Stimulated activated CD8-positive, alpha-beta memory T cell treated with anti-CD3 and anti-CD28 coated beads, Interleukin-7, amount 100 ng/mL, for 4 hours (primary cell): ENCODE data around the gene KRTAP3-2.

Experiments used
- DNase-seq, 2 donors: peaks; one replicate each; pipeline ENCODE4 v3.0.0-alpha.2; 2020; ENCODE audit warnings: low read depth in 2 of 2

Gene KRTAP3-2

GRCh38 chr17:41010441-41010840 lies 10.7 kb upstream of the KRTAP3-2 start:
- no peak for DNase-seq

DNA sequence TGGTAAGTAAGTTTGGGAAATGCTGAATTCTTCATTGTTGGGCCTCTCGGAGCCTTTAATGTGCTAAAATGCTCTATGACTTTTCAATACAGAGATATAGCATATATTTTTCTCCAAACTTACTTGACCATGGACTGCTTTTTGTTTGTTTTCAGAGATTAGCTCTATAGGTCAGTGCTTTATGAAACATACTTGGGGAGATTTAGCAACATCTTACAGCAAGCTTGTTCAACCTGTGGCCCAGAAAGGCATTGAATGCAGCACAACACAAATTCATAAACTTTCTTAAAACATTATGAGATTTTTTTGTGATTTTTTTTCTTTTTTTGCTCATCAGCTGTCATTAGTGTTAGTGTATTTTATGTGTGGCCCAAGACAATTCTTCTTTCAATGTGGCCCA lies 10.2 kb upstream of the KRTAP3-2 start:
- no peak for DNase-seq

DNA sequence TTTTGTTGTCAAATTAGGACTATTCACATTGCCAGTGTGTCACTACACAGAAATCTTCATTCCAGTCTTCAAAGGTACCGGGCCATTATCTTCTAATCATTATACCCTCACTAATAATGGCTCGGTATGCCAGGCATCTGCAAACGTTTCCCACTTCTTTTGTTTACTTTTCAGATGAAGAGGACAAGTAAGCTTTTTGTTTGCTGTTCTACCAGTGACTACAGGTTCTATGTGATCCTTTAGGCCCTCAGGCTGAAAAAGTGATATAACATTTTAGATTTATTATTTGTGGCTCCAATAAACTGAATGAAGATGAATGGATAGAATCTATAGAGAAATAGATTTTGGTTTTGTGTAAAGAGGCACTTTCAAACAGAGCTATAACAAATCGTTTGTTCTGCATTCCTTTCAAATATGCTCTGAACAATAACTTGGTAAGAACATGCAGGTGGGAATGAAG lies 9.6 kb upstream of the KRTAP3-2 start:
- DNase-seq, result no peak

DNA sequence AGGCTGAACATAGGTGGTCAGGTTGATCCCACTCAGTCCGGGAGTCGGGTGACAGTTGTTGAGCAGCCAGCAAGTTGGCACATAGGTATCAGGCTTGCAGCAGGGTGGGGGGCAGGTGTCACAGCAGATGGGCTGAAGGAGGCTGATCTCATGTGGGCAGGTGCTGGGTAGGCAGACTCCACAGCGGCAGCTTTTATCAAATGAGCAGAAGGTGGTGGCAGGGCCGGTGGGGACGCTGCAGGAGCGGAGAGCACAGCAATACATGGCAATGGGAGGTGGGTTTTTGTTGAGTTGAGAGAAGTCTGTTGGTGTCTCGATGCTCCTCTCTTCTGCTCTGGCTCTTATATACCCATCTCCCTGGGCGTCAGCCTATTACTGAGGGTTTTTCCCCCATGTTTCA lies 9.1 kb upstream of the KRTAP3-2 start, which contains the start of gene KRTAP3-1:
KRTAP3-1 (minus strand) TSS at position 318 of the 400 bp plus-strand sequence; CDS start at position 264, 54 bp downstream.
- DNase-seq, result no peak

- DNase-seq, result no peak
Measured at GRCh38 chr17:41004397-41004796, 4.7 kb upstream of the KRTAP3-2 start.

- no peak for DNase-seq
Measured at GRCh38 chr17:41003926-41004325, 4.2 kb upstream of the KRTAP3-2 start.

DNA sequence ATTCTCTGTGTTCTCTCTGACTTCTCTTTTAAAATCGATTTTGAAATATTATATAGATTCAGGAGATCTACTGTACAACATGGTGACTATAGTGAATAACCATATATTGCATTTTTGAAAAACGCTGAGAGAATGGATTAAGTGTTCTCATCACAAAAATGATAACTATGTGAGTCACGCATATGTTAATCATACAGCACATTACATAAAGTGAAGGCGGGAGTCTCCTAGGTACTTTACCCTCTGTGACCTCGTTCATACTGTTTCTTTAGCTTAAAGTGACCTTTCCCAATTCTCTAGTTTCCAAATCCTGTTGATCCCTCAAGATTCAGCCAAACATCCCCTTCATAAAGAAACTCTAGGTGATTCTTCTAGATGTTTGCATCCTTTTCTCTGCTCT lies 3.1 kb upstream of the KRTAP3-2 start:
- no peak for DNase-seq

DNA sequence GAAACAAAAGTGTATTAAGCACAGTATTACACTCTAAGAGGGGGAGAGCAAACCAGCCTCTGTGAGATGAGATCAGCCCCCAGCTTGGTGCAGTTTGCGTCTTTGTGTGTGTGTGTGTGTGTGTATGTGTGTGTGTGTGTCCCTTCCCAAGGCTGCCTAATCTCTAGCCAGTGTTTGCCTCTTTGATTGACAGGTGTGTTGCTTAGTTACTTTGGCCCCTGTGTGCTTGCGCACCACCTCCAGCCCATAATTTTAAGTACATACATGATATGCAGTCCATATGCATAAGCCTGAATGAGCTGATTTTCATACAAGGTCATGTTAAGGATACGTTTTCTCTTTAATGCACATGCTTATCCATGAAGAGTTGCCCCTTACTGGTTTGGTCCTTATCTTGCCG lies 2.1 kb upstream of the KRTAP3-2 start:
- DNase-seq, result no peak

GRCh38 chr17:40997361-40997760 lies 2.3 kb downstream of the KRTAP3-2 start:
- DNase-seq, result no peak

DNA sequence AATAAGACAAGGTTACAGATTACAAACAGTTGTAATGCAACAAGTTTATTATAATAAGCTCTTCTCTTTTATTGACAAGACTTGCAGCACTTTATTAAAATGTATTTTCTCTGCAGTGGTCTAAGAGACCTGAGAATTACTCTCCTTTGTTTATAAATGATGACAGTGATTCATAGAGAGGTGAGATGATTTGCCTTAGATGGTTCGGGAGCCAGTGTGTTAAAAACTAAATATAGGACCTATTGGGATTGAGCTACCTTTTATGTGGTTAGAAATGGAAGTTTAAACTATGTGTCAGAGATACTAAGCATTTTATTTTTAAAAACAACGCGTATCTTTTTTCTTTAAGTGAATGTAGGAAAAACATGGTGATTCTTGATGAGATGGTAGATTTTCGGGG lies 2.9 kb downstream of the KRTAP3-2 start:
- DNase-seq, result no peak

- no peak for DNase-seq
Measured at GRCh38 chr17:40995116-40995515, 4.6 kb downstream of the KRTAP3-2 start.

DNA sequence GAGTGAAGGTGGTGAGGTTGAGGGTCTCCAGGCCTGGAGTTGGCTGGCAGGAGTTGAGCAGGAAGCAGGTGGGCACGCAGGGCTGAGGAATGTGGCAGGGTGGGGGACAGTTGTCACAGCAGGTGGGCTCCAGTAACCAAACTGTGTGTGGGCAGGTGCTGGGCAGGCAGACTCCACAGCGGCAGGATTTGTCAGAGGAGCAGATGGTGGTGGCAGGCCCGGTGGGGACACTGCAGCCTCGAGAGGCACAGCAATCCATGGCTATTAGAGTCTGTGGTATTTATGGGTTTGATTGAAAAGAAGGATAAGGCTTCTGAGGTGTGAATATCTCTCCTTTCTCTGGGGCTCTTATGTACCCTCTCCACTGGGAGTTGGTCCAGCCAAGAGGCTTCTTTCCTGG lies 5.9 kb downstream of the KRTAP3-2 start, which contains the start of gene KRTAP3-3:
KRTAP3-3 (minus strand) TSS at position 326 of the 400 bp plus-strand sequence; CDS start at position 259, 67 bp downstream.
- DNase-seq, result no peak

DNA sequence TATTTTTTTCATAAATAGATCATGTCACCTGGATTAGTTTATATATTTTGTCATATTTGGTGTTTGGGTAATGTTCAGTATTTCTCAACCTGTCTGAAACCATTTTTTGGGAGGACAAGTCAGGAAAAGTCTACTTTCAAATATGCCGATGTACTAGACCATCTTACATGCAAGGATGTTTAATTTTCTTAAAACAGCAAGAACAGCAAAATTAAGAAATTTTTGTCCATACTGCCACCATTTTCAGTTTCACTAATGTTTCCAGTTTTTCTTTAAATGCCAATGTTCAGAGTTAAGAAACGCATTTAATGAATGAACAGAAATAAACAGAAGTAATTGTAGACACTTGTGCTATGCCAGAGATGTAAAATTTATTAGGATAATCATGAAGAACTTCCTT lies 6.6 kb downstream of the KRTAP3-2 start:
- DNase-seq, result no peak

DNA sequence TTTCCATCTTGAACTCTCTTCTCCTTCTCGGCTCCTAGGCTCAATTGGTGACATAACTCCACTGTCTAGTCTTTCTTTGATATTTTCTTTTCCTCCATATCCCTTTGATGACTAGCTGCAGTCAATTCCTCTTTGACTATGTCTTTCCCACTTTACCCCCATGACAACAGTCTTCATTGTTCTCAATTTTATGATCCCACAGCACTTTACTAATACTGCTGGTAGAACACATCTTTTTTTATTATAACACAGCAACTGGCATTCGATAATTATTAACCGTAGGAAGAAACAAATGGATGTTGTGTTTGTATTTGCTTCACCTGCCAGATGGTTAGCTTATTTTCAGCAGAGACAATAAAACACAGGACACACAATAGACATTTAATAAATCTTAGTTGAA lies 7.0 kb downstream of the KRTAP3-2 start:
- DNase-seq, result no peak

DNA sequence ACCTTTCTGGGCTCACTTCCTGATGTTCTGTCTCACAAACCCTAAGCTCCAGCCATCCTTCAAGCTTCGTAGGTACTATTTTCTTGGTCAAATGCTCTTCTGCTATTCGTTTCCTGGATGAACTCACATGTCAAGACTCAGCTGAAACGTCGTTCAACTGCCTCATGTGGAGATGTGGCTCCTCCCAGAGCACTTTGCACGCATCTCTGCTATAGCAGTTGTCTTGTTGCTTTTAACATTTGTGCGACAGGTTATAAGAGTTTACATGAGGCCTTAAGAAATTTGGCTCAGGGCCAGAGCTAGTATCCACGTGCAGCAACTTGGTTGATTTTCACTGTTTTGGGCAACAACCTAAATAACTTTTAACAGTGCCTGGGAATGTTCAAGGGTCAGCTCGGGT lies 12.8 kb downstream of the KRTAP3-2 start:
- no peak for DNase-seq

DNA sequence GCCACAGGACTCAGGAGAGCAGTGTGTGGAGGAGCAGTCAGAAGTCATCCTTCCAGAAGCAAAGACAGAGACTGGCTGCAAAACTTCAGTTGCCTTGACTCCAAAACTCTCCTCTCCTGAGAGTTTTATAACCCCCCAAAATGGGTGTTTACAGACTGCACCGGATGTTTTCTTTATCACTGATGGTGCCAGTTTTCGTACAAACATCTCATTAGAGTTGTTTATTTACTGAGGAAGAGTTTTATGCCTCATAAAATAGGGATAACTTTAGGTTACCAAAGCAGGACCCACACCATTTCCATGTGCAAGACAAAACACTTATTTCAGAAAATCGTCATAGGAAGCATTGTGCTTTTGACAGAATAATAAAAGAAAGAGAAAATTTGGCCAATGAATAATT lies 15.5 kb downstream of the KRTAP3-2 start, which contains the start of gene KRT40:
KRT40 (minus strand) TSS at position 101 of the 400 bp plus-strand sequence; CDS start at position 48, 53 bp downstream.
- no peak for DNase-seq

- no peak for DNase-seq
Measured at GRCh38 chr17:40981115-40981514, 18.6 kb downstream of the KRTAP3-2 start.

GRCh38 chr17:40980596-40980995 lies 19.1 kb downstream of the KRTAP3-2 start:
- DNase-seq, result no peak

DNA sequence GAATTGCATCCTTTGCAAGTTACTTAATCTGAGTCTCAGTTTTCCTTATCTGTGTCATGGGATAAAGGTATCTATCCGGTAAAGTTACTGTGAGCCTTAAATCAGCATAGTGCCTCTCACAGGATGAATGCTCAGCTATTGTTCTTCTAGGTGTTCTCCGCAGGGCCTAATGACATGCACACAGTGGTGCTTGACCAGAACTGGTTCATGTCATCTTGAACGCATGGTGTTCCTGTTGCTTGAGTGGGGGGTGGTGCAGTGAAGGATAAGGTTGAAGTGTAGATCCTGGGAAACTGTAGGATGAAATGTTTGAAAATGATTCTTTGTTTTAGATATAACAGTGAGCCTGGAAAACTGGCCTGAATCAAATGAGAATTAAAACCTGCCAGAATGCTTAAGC lies 19.6 kb downstream of the KRTAP3-2 start:
- DNase-seq, result no peak

DNA sequence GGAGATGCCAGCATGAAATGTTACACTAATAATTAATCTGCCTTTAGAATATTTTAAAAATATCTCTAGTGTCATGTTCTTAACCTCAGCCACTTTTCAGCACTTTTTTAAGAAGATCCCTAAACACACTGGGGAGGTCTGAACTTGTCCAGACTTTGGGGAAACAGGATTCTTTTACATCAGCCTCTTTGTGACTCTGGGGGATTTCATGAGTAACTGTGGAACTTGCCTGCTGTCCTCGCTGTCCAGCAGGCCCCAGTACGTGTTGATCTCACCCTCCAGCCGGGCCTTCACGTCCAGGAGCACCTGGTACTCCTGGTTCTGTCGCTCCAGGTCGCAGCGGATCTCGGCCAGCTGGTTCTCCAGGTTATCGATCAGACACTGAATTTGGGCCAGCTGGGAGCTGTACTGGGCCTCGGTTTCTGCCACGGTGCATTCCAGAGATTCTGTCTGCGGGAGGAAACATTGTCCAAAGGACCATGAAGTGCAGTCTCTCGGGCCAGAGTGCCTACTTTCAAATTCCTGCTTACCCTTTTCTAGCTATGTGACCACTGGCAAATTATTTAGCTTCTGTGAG lies 21.0 kb downstream of the KRTAP3-2 start:
- DNase-seq, result no peak

GRCh38 chr17:40975516-40975915 lies 24.2 kb downstream of the KRTAP3-2 start:
- no peak for DNase-seq

- DNase-seq, result no peak
Measured at GRCh38 chr17:40974366-40974765, 25.3 kb downstream of the KRTAP3-2 start.

DNA sequence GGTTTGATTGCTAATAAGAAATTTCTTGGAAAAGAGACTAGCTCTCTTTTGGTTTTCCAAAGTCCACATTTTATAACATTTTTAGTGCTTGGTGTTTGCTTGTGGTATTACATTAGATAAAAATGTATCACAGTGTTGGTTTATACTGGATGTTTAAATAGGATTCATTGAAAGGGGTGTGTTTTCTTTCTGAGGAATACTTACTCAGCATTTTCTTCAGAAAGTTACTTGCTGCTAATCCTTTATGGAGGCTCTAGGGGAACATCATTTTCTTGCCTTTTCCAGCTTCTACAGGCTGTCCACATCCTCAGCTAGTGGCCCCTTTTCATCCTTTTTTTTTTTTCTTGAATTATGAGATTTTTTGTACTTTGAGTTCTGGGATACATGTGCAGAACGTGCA lies 32.1 kb downstream of the KRTAP3-2 start:
- no peak for DNase-seq

DNA sequence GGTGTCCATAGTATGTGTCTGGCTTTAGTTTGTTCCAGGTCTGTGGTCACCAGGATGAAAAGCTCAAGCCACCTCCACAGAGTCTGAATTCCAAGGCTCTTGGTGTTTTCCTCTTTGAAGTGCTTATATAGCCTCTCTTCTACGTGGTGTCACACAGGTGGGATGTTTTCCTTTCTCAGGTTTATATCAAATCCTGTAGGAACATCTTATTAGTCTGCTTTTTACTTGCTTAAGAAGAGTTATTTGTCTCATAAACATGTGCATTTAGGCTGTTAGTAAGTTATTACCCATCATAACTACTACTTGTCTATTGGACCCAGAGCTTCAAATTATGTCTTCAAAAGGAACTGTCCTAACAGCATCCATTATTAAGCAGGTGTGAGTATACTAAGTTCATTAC lies 32.9 kb downstream of the KRTAP3-2 start, which contains the start of gene KRT39:
KRT39 (minus strand) TSS at position 101 of the 400 bp plus-strand sequence; CDS start at position 9, 92 bp downstream.
- DNase-seq, result no peak
